ENCODE measurements around the gene LEKR1. TPM values are rescaled to one million over a fixed set of nuclear protein-coding genes. Genes with fewer than 3 reads are reported as not detected.

Gene LEKR1
- total RNA-seq, 2 donors from 2014 or later = 4.2 TPM; not detected in 1

DNA sequence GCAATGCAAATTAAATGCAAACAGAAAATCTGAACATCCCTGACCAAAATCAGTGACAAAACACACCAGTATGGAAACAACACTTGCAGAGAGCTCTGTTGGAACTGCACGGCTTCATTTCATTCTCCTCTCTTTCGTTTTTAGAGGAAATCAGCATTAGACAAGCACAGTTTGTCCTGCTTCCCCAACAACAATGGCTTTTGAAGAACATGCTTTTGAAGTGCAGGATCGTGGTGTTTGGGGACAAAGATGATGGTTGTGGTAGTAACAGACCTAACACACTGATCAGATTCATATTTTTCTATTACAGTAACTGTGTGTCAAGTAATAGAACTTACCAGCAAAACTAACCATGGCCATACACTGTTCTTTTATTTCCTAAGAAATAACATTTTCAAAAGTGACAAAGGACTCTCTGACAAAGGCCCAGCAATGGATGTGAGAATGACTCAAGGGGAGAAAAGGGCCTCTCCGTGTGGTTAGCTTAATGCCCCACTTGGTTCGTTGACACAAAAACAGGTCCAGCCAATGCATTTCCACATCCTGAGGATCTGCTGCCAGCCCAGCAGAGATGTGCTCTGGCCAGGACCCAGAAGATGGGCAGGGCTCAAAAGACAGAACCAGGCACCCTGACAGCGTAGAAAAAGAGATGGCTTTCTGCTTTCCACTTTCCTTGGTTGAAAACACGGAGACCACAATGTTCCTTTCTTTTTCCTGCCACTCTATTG lies 249.7 kb downstream of the LEKR1 start:
- H3K27me3 ChIP-seq (replicated peaks; ENCODE audit: insufficient read depth) = no peaks in the 10 kb centered on the region
- H3K27ac ChIP-seq = peak overlapping the region; percentile 47 to 56
- no peak for DNase-seq (ENCODE audit: low spot score)
- TF ChIP-seq, protein P1, sequence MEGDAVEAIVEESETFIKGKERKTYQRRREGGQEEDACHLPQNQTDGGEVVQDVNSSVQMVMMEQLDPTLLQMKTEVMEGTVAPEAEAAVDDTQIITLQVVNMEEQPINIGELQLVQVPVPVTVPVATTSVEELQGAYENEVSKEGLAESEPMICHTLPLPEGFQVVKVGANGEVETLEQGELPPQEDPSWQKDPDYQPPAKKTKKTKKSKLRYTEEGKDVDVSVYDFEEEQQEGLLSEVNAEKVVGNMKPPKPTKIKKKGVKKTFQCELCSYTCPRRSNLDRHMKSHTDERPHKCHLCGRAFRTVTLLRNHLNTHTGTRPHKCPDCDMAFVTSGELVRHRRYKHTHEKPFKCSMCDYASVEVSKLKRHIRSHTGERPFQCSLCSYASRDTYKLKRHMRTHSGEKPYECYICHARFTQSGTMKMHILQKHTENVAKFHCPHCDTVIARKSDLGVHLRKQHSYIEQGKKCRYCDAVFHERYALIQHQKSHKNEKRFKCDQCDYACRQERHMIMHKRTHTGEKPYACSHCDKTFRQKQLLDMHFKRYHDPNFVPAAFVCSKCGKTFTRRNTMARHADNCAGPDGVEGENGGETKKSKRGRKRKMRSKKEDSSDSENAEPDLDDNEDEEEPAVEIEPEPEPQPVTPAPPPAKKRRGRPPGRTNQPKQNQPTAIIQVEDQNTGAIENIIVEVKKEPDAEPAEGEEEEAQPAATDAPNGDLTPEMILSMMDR (IDR thresholded peaks at IDR 0.05) = no peak
- H3K9me3 ChIP-seq = no peaks in the 10 kb centered on the region
- H3K4me3 ChIP-seq = no peak overlapping the region
- H3K36me3 ChIP-seq = no peaks in the 10 kb centered on the region
- peaks cover 2 to 47% of the 10 kb centered on the region in 2 donors for H3K4me1 ChIP-seq (ENCODE audit: control insufficient read depth in 1 of 2, low read depth in 2 of 2)
- no peak for ATAC-seq (ENCODE audit: insufficient number of reproducible peaks, low FRiP score, low read depth)

DNA sequence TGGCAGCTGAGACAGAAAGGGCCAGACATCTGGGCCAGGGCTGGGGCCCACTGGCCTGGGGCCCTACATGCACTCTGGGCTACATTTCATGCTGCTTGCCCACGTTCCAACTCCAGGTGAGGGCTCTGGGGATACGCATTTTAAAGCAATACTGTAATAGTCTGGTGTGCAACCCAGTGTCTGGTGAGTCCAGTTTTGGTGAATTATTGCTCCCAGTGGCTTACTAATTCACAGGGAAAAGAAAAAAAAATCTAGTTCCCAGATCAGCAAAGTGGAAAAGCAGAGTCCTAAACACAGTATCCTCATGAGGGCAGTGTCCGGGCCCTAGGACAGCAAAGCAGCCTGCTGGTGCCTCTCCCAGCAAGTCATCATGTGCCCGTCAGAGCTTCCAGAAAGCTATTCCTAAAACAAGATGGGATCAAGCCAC lies 251.4 kb downstream of the LEKR1 start:
- no peaks in the 10 kb centered on the region for H3K36me3 ChIP-seq
- peak; percentile 21 for DNase-seq (ENCODE audit: low spot score)
- H3K27ac ChIP-seq = peak overlapping the region; percentile 54 to 56
- no peaks in the 10 kb centered on the region for H3K27me3 ChIP-seq (replicated peaks; ENCODE audit: insufficient read depth)
- peak overlapping the region; percentile 26 for H3K4me3 ChIP-seq
- TF ChIP-seq, protein P1 (IDR thresholded peaks at IDR 0.05) = no peak
- H3K9me3 ChIP-seq = no peaks in the 10 kb centered on the region
- peaks cover 0 to 51% of the 10 kb centered on the region in 2 donors for H3K4me1 ChIP-seq (ENCODE audit: control insufficient read depth in 1 of 2, low read depth in 2 of 2)
- peak; percentile 60 for ATAC-seq (ENCODE audit: insufficient number of reproducible peaks, low FRiP score, low read depth)

DNA sequence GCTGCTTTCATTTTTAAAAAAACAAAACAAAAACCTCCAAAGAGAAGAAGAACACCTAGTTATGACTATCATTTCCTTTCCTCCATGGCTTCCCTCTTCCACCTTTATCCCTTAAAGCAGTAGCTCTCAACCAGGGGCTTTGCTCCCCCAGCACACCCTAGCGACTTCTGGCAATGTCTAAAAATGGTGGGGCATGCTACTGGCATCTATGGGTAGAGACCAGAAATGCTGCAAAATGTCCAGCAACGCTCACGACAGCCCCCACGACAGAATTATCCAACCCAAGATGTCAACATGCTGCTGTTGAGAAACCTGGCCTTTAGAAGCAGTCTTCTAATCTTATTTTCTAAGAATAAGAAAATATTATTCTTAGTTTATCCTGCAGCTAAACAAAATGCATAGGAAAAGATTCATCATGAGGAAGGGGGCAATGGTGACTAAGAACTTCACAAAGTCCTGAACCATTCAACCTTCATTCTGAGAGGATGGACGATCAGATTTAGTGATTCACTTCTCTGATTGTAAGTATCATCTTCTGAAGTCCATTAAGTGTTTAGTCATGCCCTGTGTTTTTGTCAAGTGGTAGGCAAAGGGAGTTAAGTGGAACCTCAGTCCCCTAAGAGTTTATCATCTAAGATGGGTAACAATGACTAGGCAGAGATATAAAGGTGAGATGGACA lies 252.1 kb downstream of the LEKR1 start:
- TF ChIP-seq, protein P1 (IDR thresholded peaks at IDR 0.05) = no peak
- Histone ChIP-seq H3K4me3 (no peak overlapping the region), H3K27me3 (replicated peaks; ENCODE audit: insufficient read depth) (no peaks in the 10 kb centered on the region)

DNA sequence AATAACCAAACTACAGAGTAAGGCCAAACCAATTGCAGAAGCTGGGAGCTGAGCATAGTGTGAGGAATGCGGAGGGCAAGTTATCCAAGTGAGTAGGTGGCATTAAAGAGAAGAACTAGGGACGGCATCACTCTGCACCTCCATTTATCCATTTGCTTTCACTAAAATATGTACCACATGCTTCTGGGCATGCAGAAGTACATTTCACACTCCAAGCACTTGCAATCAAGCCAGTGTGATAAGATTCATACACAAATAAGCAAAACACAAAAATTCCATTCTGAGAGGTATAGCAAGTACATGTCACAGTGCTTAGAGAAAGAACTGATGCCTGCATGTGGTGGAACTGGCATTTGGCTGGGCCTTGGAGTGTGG lies 252.6 kb downstream of the LEKR1 start:
- Histone ChIP-seq H3K4me1 (ENCODE audit: control insufficient read depth in 1 of 2, low read depth in 2 of 2) (peaks cover 0 to 51% of the 10 kb centered on the region in 2 donors), H3K27ac (no peak overlapping the region)

More for the DNA sequence above, 252.1 kb downstream of the LEKR1 start:
- H3K36me3 ChIP-seq = no peaks in the 10 kb centered on the region
- peak overlapping the region; percentile 42 to 54 for H3K27ac ChIP-seq
- peaks cover 0 to 51% of the 10 kb centered on the region in 2 donors for H3K4me1 ChIP-seq (ENCODE audit: control insufficient read depth in 1 of 2, low read depth in 2 of 2)
- DNase-seq (ENCODE audit: low spot score) = no peak
- H3K9me3 ChIP-seq = no peaks in the 10 kb centered on the region
- no peak for ATAC-seq (ENCODE audit: insufficient number of reproducible peaks, low FRiP score, low read depth)

More for the DNA sequence above, 252.6 kb downstream of the LEKR1 start:
- no peaks in the 10 kb centered on the region for H3K36me3 ChIP-seq
- TF ChIP-seq, protein P1 (IDR thresholded peaks at IDR 0.05) = no peak
- H3K4me3 ChIP-seq = no peak overlapping the region
- ATAC-seq (ENCODE audit: insufficient number of reproducible peaks, low FRiP score, low read depth) (no peak), DNase-seq (ENCODE audit: low spot score) (no peak)
- H3K27me3 ChIP-seq (replicated peaks; ENCODE audit: insufficient read depth) = no peaks in the 10 kb centered on the region
- H3K9me3 ChIP-seq = no peaks in the 10 kb centered on the region
